Motor neuron (in vitro differentiated cells): Measurements from ENCODE around the gene OXCT2. TPM values are rescaled to one million over a fixed set of nuclear protein-coding genes. Genes with fewer than 3 reads are reported as not detected.

Source experiments
- ATAC-seq, 8 experiments: fragments of 200-7000 bp; cut with Tn5 transposase; replicated peaks in 6 of 8; 2 replicates each; pipeline ENCODE4 v1.8.0; 2021; ENCODE audit warnings: mild to moderate bottlenecking in 8 of 8, moderate library complexity in 8 of 8
- H3K27ac ChIP-seq, 2 donors: fragments of 250-450 bp; sonication (Bioruptor Pico); 2 replicates each; pipeline ENCODE4 v1.9.0; 2021; ENCODE audit warnings: antibody characterized with exemption in 2 of 2, mild to moderate bottlenecking in 2 of 2, moderate library complexity in 1 of 2
- H3K4me1 ChIP-seq, 2 donors: fragments of 250-450 bp; sonication (Bioruptor Pico); replicated peaks in 1 of 2; 2 replicates each; pipeline ENCODE4 v1.6.1; 2021; ENCODE audit warnings: antibody characterized with exemption in 2 of 2, mild to moderate bottlenecking in 2 of 2, moderate library complexity in 1 of 2
- H3K4me3 ChIP-seq, 5 donors: fragments of 250-450 bp; sonication (Bioruptor Pico); 2 replicates each; pipeline ENCODE4 v1.9.0; 2021; ENCODE audit warnings: antibody characterized with exemption in 5 of 5, mild to moderate bottlenecking in 5 of 5, moderate library complexity in 4 of 5
- WGBS, 10 experiments: fragments of 450-650 bp; shearing (Covaris generic); methylation state at CpG; one replicate each; pipeline ENCODE4 v1.0.0; 2022; 5-methylcytosine and 5-hydroxymethylcytosine counted together
- in situ Hi-C, 9 experiments: fragments of 400-800 bp; cut with MboI; loops; one replicate each; pipeline ENCODE4 v1.15.0; 2021; ENCODE audit warnings: low sequenced_read_pairs in 9 of 9, low pct_unique_long_range_greater_than_20kb in 2 of 9; ENCODE audit not compliant: unreplicated experiment in 9 of 9
- total RNA-seq, 8 experiments: library from RNA; unstranded; fragments of 300-600 nt; gene quantifications; 2 replicates each; pipeline versions ENCODE4 v1.2.3 to v1.2.4, GENCODE V29; 2022

Gene OXCT2
- total RNA-seq, 8 experiments from 2014 or later = 0.51 to 1.8 (median 0.93) TPM; not detected in 1

GRCh38 chr1:39757501-39757900 is 13.6 kb downstream of the OXCT2 start:
- Histone ChIP-seq H3K4me3 (no peak overlapping the region), H3K27ac (no peak overlapping the region)
- no peak for ATAC-seq

GRCh38 chr1:39755965-39756659 is 15.0 kb downstream of the OXCT2 start:
- Histone ChIP-seq H3K4me3 (no peak overlapping the region), H3K27ac (no peak overlapping the region), H3K4me1 (no peaks in the 10 kb centered on the region)
- 67 to 100% (median 91%) methylated on average over 1 to 9 of the region's 9 CpGs; no CpG with 5 or more reads in 3 of the 10 experiments for WGBS, 10 experiments
- in situ Hi-C loops = no loop called here
- ATAC-seq = peak in 2 of 8 experiments; percentile 10 to 16

More at GRCh38 chr1:39757501-39757900, 13.6 kb downstream of the OXCT2 start:
- in situ Hi-C loops = no loop called here
- WGBS, 10 experiments = 73 to 100% (median 98%) methylated on average over 1 to 5 of the region's 5 CpGs; no CpG with 5 or more reads in 2 of the 10 experiments
- no peaks in the 10 kb centered on the region for H3K4me1 ChIP-seq

GRCh38 chr1:39754906-39755504 is 16.1 kb downstream of the OXCT2 start:
- no peak overlapping the region for H3K27ac ChIP-seq
- no peak overlapping the region for H3K4me3 ChIP-seq
- ATAC-seq = no peak
- WGBS, 10 experiments = 54 to 86% (median 78%) methylated on average over 1 to 2 of the region's 2 CpGs; no CpG with 5 or more reads in 6 of the 10 experiments
- H3K4me1 ChIP-seq = no peaks in the 10 kb centered on the region
- in situ Hi-C loops = no loop called here

GRCh38 chr1:39754026-39754570 is 17.1 kb downstream of the OXCT2 start:
- Histone ChIP-seq H3K27ac (no peak overlapping the region), H3K4me3 (no peak overlapping the region), H3K4me1 (no peaks in the 10 kb centered on the region)
- in situ Hi-C loops = no loop called here
- ATAC-seq = no peak
- 63 to 100% (median 100%) methylated on average over 1 to 2 of the region's 2 CpGs; no CpG with 5 or more reads in 3 of the 10 experiments for WGBS, 10 experiments

GRCh38 chr1:39753132-39754025 is 17.8 kb downstream of the OXCT2 start:
- H3K4me1 ChIP-seq = no peaks in the 10 kb centered on the region
- WGBS, 10 experiments = 71 to 100% (median 100%) methylated on average over 1 to 15 of the region's 16 CpGs; no CpG with 5 or more reads in 1 of the 10 experiments
- H3K4me3 ChIP-seq = no peak overlapping the region
- in situ Hi-C loops = no loop called here
- no peak for ATAC-seq
- H3K27ac ChIP-seq = no peak overlapping the region

GRCh38 chr1:39752703-39753102 is 18.4 kb downstream of the OXCT2 start:
- no peaks in the 10 kb centered on the region for H3K4me1 ChIP-seq
- peak in 2 of 8 experiments; percentile 7 to 17 for ATAC-seq
- no peak overlapping the region for H3K27ac ChIP-seq
- in situ Hi-C loops = no loop called here
- WGBS, 10 experiments = 70 to 100% (median 90%) methylated on average over 1 to 5 of the region's 6 CpGs; no CpG with 5 or more reads in 3 of the 10 experiments
- no peak overlapping the region for H3K4me3 ChIP-seq

- in situ Hi-C loops = no loop called here
- no peaks in the 10 kb centered on the region for H3K4me1 ChIP-seq
- WGBS, 10 experiments = 93 to 100% (median 98%) methylated on average over 1 to 7 of the region's 7 CpGs; no CpG with 5 or more reads in 3 of the 10 experiments
Observed at GRCh38 chr1:39751595-39751994, 19.6 kb downstream of the OXCT2 start.

GRCh38 chr1:39745016-39745670 is 26.0 kb downstream of the OXCT2 start:
- 90 to 98% (median 95%) methylated on average over 2 to 13 of the region's 16 CpGs; no CpG with 5 or more reads in 5 of the 10 experiments for WGBS, 10 experiments

More at GRCh38 chr1:39751595-39751994, 19.6 kb downstream of the OXCT2 start:
- ATAC-seq = no peak
- Histone ChIP-seq H3K4me3 (no peak overlapping the region), H3K27ac (no peak overlapping the region)

GRCh38 chr1:39738622-39739366 is 32.4 kb downstream of the OXCT2 start, which contains the start of gene PPIE:
PPIE (plus strand) TSS chr1:39738882; CDS start chr1:39738901, 19 bp downstream.
- Histone ChIP-seq H3K4me3 (peak within 1 kb of the TSS; percentile 45 to 61 (median 59)), H3K27ac (peak within 1 kb of the TSS; percentile 54 to 79), H3K4me1 (peaks cover 16 to 20% of the 10 kb centered on the region in 2 donors)
- peak; percentile 96 to 99 (median 96) for ATAC-seq
- in situ Hi-C loops = no loop called here
- 0 to 13% (median 5%) methylated on average over 1 to 24 of the region's 52 CpGs; no CpG with 5 or more reads in 3 of the 10 experiments for WGBS, 10 experiments

More at GRCh38 chr1:39745016-39745670, 26.0 kb downstream of the OXCT2 start:
- no peak overlapping the region for H3K27ac ChIP-seq
- in situ Hi-C loops = no loop called here
- peaks cover 5 to 9% of the 10 kb centered on the region in 2 donors for H3K4me1 ChIP-seq
- peak in 2 of 8 experiments; percentile 20 to 32 for ATAC-seq
- H3K4me3 ChIP-seq = no peak overlapping the region

GRCh38 chr1:39737546-39738169 is 33.5 kb downstream of the OXCT2 start:
- Histone ChIP-seq H3K27ac (no peak overlapping the region), H3K4me1 (peaks cover 16 to 26% of the 10 kb centered on the region in 2 donors), H3K4me3 (no peak overlapping the region)
- in situ Hi-C loops = no loop called here
- 79 to 90% (median 84%) methylated on average over 1 to 4 of the region's 9 CpGs; no CpG with 5 or more reads in 4 of the 10 experiments for WGBS, 10 experiments
- ATAC-seq = no peak

- 43 to 71% (median 53%) methylated on average over 1 to 3 of the region's 3 CpGs; no CpG with 5 or more reads in 6 of the 10 experiments for WGBS, 10 experiments
- peaks cover 13 to 26% of the 10 kb centered on the region in 2 donors for H3K4me1 ChIP-seq
- no peak overlapping the region for H3K27ac ChIP-seq
- in situ Hi-C loops = no loop called here
- ATAC-seq = no peak
- H3K4me3 ChIP-seq = no peak overlapping the region
Observed at GRCh38 chr1:39735731-39736130, 35.4 kb downstream of the OXCT2 start.
